GM19351 (cell line): ENCODE measurements around the gene TERC.

Experiments
- ATAC-seq: cut with Tn5 transposase; IDR thresholded peaks from one replicate; pipeline ENCODE4 v1.9.1; 2021; ENCODE audit warnings: mild to moderate bottlenecking, moderate library complexity; ENCODE audit not compliant: unreplicated experiment

The TERC gene

DNA sequence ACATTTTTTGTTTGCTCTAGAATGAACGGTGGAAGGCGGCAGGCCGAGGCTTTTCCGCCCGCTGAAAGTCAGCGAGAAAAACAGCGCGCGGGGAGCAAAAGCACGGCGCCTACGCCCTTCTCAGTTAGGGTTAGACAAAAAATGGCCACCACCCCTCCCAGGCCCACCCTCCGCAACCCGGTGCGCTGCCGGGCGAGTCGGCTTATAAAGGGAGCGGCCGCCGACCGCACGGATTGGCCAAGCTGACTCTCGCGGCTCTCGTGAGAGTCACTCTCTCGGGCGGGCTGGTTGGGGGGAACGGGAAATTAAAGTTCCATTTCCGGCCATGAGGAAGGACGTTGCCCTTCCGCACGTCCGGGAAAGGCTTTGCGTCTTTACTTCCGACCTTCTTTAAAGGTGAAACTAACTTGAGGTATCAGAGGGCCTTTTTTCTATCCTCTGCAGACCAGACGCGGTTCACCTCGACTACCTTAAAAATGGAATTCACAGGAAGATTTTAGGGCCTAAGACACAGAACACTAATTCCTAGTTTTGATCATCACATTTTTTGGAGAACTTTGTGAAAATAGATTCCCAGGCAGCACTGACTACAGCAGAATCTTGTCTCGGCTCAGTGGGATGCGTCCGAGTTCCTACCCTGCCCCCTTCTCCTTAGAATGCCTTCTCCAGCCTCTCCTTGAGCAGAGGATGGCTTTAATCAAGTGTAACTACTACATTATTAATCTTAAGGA lies at the start of gene TERC:
TSS of gene TERC (minus strand) at position 179 of the 731 bp plus-strand sequence.
- peak; percentile 64 for ATAC-seq

DNA sequence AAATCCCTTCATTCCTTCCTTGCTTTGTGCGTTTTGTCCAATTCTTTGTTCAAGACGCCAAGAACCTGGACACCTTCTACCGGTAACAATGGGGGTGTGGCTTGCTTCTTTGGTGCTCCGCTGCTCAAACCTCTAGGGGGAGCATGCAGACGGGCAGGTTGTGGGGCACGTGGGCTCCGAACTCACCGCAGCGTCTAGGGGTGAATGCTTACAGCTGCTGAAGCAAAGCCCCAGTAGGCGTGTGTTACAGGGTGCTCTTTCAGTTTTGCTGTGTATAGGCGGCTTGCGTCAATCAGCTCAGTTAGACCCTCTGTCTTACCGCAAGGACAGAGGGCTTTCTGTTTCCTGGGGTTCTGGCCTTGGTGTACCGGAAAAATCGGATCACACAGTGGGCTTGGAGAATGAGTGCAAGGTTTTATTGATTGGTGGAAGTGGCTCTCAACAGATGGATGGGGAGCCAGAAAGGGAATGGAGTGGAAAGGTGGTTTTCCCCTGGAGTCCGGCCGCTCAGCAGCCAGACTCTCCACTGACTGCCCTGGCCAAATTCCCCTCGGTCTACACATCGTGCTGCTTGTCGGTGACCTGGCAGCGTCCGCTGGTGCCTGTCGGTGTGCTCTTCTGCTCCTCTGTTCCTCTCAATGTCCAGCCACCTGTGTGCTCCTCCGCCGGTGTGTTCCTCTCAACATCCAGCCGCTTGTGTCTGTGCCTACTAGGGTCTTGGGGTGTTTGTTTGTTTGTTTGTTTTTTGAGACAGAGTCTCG lies 49.1 kb upstream of the TERC start:
- peak; percentile 86 for ATAC-seq

DNA sequence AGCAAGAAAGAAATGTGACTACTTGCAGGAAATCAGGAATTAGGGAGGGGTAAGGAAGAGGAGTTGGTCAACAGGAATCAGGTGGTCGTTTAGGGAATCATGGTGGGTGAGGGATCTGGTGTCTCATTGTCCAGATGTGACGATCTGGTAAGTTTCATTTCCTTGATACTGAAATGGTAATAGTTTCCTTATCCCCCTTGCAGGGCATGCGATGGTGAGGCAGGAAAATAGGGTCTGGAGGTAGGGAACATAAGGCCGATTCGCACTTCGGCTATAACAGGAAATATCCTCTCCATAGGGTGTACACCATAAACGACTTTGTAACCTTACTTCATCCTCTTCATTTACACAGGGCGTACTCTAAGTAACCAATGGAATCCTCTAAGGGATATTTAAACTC lies 48.4 kb upstream of the TERC start:
- ATAC-seq = no peak

DNA sequence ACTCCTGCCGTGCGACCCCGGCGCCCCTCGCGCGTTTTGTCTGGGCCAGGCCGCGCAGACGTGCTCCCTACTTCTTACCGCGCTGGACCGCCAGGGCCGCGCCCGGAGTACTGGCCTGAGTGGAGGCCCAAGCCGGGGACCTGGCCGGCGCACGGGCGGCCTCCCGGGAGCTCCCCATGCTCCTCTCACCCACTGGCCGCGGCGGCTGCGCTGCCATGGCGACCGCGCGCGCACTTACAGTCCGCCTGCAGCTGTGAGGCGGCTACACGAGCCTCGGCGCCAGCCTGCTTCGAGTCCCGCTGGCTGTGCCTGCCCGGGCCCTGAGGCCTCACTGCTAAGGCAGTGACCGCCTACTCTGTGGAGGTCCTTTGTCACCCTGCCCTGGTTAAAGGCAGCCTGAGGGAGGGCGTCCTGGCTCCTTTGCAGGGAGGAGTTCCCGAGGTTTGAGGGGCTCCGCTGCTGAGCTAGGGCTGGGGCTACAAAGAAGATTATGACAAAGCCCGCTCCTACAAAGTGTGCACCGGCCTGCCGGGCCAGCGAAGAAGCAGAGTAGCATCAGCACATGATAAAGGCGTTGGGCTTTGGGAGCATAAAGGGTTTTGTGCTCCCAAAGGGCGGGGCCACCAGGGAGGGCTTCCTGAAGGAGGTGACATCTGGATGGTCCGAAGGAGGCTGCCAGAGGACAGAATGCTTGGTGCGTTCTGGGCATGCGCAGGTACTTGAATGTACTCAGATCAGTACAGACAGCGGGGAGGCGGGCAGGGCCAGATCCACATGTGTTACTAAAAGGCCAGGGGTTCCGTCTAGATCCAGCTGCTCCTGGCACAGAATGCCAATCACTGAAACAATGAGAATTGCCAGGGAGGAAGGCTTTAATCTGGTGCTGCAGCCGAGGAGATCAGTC lies 47.7 kb upstream of the TERC start, which contains the start of the genes LRRC34 and LRRIQ4:
TSS of gene LRRC34 (minus strand) at position 573 of the 904 bp plus-strand sequence. CDS start at position 217, 356 bp downstream.
TSS of gene LRRIQ4 (plus strand) at position 539 of the 904 bp plus-strand sequence. CDS start 9,052 bp downstream, outside the sequence.
- peak; percentile 62 for ATAC-seq

DNA sequence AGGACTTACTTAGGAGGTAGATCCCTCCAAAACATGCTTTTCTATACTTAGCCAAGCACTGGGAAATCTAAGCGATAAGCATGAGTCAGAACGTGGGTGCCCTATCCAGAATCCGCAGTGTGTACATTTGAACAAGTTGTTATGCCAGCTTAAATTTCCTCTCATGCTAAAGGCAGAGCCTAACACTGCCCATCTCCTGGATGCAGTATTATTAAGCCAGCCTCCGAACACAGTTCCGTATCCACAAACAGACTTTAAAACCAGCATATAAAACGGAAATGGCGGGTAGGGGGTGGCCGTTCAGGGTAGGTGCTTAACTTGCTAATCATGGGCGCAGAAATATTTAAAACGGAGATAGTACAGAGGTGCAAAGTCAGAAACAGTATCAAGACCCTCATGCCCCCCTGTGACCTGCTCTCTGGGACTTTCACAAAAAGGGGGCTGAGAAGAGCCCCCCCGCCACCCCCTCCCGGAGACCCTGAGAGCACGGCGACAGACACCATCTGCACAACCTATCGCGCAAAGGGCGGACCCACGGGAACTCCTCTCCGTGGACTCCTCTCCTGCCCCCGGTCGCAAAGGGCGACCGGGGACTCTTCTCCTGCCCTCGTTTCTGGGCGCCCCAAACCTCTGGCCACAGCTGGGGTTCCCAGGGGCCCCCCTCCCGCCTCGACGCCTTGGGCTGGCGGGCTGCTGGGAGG lies 46.9 kb upstream of the TERC start:
- peak; percentile 9 for ATAC-seq

DNA sequence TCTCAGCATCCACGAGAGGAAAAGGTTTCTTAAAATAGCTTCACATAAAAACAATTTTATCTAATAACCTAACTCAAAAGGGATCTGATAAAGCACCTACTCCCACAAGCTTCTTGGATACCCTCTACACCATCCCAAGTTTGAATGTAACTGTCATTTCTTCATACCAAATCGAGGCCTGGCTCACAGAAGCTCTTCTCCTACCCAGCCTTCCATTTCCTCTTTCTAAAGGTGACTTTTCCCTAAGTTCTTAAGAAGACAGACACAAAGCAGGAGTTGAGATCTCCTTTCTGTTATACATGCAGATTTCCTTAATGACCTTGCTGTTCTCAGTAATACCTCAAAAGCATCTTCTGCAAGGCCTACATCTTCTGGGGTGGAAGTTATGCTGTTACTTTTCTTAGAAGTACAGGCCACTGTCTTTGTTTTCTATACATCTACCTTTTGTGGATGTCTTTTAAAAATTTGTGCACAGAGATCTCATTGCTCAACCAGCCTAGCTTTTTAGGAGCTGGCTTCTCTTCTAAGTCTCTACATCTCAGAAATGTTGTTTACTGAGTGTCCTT lies 44.5 kb upstream of the TERC start:
- ATAC-seq = no peak

DNA sequence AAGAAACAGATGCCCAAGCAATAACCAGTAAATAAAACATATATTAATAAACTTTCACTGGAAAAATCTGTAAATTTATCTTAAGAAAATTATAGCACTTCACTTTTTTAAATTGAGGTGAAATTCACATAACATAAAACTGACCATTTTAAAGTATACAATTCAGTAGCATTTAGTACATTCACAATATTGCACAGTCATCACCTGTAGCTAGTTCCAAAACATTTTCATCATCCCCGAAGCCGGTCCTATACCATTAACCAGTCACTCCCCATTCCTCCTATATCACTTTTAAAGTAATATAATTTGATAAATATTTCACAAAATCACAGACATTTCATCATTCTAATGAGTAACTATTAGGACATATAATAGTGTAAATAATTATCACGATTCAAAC lies 39.8 kb upstream of the TERC start:
- no peak for ATAC-seq

DNA sequence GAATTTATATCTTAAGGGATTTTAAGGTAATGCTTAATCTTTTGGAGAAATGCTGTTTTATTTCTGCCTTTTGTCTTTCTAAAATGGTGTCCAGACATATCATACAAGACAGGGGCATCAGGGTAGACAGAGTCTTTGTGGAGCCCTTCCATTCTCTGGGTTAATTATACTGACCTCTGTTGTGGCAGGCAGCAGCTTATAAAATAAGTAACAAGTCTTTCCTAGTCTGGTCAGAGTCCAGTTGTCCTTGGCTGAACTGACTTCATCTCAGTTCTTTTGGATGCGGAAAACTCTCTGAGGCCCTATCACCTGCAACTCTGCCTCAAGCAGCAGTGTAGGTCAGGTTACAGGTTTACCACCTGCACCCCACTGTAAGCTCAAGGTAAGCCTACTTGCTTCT lies 27.5 kb upstream of the TERC start:
- no peak for ATAC-seq

DNA sequence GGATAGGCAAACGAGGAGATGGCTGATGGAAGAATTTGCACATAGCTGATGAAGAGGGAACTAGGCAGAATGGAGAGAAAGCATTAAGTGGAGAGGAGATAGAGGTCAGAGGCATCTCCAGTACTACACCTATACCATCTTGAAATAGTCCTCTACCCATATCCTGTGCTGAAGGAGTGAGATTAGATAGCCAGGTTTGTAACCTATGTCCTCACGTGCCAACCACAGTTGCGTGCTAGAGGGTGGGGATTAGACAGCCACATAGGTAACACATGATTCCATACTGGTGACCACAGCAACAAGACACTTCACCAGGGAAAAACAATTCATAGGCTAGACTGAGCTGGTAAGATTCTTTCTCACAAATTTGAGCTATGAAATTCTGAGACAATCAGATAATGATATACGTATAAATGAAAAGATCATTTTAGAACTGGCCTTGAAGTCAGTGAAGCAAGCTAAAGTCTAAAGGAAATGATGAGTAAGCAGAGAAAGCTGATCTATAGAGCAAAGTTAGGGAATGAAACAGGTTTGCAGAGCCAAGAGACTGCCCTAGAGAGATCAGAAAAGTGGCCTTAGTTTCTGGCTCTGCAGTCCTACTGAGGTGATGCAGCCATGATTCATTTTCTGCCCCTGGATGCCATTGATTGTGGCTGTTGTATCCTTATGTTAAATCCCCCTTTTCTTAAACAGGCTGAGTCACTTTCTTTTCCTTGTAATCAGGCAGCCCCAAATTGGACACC lies 26.0 kb upstream of the TERC start:
- no peak for ATAC-seq

DNA sequence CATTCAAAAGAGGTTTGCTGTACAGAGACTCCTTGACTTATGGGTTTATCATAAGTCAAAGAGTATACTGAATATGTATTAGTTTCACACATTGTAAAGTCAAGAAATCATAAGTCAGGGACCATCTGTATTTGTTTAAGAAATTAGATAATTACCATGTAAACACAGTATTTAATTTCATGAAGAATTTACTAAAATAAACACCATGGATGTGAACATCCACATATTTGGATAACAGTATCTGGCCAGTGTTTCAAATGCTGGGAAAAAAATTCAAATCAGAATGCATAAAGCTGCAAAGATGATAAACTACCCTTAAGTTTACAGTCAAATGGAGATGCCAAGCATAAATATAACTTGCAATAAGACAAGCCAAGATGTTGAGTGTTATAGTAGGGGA lies 25.4 kb upstream of the TERC start:
- no peak for ATAC-seq

DNA sequence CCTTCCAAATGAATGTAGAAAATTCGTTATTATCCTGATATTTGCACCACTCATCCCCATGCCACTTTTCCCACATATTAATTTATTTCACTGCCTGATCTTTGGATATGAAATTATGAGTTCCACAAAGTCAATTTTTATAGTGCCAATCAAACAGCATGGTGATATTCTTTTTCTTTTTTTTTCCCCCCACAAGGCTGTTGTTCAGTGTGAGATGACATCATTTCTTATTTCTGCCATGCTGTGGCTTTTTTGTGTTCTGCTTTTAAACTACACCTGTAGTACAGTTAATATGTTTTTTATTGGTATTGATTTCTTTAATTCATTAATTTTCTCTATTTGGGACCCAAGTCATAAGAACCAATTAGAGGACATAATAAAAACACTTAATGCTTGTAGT lies 22.9 kb upstream of the TERC start:
- ATAC-seq = no peak

DNA sequence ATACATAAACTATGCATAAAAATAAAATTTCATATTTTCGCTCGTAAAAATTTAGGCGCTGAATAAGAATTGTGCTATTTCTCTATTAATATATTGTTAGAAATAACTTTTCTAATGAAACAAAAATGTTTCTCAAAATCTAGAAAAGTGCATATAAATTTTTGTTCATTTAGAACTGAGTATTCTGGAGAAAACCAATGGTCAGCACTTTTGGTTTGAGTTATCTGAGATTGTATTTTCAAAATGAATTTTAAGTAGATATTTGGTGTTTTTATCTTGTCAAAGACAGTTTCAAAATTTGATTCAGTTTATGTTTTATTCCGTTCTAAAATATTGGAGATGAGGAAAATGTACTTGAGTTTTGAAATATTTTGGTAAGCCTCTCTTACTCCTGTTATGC lies 22.3 kb upstream of the TERC start:
- no peak for ATAC-seq

DNA sequence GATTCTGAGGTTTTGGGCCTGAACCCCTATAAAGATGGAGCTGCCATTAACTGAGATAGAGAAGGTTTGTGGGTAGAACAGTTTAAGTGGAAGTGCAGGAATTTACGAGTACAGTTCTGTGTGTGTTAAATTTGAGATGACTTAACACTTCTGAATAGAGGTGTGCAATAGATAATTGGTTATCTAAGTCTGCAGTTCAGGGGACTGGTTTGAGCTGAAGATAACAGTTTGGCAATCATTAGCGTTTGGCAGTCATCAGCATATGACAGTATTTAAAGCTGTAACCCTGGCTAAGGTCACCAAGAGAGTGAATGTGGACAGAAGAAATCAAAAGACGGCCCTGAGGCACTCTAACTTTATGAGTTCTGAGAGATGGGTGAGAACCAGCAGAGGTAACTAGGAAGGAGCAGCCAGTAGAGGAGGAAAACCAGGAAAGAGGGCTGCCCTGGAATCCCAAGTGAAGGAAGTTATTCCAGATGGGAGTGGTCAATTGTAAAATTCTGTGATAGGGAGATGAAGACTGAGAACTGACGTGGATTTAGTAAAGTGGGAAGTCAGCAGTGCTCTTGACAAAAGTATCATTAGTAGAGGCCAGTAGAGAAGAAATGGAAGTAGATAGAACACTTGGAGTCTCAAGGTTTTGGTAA lies 16.5 kb upstream of the TERC start:
- no peak for ATAC-seq

DNA sequence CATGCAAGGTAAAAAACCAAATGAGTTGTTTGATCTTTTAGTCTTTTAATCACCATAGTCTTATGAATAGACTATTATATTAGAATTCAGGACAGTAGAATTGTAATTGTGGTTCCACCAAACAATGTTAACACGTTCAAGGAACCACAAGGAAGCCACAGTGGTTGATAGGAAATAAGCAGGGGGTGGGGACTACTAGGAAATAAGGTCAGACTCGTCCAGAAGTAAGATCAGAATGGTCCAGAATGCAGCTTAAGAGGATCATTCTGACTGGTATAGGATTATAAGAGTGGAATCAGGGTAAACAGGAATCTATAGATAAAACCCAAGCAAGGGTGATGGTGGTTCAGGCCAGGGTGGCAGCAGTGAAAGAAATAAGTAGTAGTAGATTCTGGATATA lies 15.9 kb upstream of the TERC start:
- ATAC-seq = no peak

DNA sequence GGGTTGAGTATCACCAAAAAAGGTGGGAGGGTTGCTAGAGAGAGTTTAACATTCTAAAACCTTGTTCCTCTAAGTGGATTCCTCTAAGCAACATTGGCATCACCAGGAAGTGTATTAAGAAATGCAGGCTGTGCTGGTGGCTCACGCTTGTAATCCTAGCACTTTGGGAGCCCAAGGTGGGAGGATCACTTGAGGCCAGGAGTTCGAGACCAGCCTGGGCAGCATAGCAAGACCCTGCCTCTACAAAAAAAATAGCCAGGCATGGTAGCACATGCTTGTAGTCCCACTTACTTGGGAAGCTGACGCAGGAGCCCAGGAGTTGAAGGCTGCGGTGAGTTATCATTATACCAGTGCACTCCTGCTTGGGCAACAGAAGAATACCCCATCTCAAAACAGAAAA lies 13.0 kb upstream of the TERC start:
- ATAC-seq = no peak

DNA sequence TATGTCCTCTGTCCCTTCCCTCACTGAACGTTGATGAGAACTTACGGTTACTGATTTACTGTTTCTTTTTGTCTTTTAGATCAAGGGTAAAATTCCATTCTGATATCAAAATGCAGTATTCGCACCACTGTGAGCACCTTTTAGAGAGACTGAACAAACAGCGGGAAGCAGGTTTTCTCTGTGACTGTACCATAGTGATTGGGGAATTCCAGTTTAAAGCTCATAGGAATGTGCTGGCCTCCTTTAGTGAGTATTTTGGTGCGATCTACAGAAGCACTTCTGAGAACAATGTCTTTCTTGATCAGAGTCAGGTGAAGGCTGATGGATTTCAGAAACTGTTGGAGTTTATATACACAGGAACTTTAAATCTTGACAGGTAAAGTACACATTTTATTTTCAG lies 9.3 kb upstream of the TERC start:
- no peak for ATAC-seq

DNA sequence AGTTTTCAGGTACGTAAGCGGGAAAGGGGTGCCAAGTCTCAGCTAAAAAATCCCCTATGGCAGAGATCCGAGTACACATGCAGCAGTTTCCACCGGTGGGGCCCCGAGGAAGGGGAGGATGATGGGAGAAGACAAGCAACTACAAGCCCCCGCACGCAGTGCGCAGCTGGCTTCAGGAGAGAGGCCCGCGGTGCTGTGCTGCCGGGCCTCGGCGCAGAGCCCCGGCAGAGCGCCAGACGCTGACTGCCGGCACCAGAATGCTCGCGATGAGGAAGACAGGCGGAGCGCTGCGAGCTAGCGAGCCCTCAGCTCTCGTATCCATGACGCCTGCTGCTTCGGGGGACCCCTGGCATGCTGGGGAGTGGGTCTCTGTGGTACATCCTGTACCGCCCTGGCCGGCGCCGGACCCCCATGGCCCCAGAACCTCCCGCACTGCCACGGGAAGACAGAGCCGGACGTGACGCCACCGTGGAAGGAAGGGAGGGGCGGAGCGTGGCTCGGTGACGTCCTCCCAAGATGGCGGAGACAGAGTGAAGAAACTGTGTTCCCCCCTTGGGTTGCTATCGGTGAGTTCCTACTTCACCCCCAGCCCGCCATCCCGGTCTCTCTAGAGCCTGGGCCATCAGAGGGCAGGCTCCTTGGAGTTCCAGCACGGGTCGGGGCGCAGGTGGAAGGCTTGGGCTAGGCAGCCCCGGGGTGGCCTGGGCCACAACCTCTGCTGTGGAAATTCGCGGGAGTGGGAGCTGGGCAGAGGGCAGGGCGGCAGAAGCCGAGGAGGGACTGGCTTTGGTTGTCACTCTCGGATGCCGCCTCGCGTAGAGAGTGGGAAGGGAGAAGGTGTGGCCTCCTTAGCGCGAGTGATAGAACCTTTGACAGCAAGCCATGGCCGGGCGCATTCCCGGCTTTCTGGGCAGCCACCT lies 8.3 kb upstream of the TERC start, which contains the start of gene MYNN:
TSS of gene MYNN (plus strand) at position 500 of the 920 bp plus-strand sequence. CDS start 900 bp downstream, outside the sequence.
- ATAC-seq = peak; percentile 77
